ENCODE data around the gene IL18R1.

The IL18R1 gene

GRCh38 chr2:102391565-102391964, 36.0 kb downstream of the IL18R1 start:
- DNase-seq, result no peak

DNA sequence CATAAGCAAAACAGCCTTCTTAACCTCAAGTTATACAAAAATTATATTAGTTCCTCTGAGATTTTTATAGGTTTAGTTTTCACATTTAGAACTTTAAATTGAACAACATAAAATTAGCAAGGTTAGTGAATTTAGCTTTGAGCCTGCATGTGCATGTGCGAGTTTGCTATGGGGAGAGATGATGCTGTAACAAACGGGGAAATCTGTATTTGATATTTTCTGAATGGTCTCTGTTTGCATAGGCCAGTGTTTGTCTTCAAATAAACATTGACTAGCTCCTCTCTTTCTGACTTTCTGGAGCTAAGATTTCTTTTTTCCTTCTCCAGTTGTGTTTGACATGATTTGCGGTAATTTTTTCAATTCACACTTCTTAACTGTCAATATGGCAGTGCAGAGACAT, 36.5 kb downstream of the IL18R1 start:
- DNase-seq, result no peak

DNA sequence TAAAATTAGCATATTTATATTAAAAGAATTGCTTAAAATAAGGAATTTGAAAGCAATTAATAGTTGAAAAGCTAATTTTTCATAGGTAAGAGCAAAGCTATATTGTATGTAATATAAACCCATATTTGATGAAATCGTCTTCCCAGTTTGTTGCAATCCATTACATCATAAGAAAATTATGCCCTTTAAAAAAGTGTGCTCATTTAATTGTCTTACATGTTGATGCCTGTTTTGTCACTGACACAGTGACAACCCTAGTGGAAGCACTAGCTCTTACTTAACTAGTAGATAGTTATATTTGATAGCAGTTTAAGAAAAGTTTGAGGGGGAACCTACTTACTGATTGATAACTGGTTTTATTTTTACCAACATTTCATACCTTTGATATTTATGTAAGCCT, 37.3 kb downstream of the IL18R1 start:
- DNase-seq, result no peak

DNA sequence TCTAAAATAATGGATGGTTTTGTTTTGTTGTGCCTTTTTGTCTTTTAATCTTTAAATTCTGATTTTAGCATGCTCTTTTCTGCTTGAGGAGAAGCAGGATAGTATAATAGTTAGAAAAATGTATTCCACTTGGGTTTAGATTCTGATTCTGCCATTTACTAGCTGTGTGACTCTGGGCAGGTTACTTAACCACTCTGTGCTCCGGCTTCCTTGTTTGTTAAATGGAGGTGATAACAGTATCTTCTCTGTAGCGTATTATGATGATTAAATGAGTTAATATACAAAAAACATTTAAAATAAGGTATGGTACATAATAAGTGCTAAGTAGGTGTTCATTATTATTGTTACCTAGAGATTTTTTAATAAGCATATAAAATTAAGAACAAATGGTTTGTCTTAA, 40.4 kb downstream of the IL18R1 start:
- no peak for DNase-seq

- no peak for DNase-seq
These were observed 41.6 kb downstream of the IL18R1 start for GRCh38 chr2:102397209-102397608.

- no peak for DNase-seq
These were observed 44.0 kb downstream of the IL18R1 start for GRCh38 chr2:102399499-102400141.

DNA sequence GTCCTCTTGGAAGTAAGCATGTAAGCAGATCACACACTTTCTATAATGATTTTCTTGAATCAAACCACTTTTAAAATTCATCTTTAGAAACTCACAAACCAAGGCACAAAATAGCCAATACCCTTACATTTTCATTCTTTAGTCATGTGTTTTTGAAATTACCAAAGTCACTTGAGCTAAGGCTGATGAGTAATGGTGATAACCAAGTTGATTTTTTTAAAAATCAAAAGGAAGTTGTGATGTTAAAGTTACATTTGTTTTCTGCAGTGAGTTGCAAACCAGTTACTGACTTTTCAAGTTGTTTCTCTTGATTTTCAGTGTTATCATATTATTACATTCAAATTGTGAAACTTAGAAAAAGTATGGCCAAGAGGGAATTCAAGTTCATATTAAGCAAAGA, 45.9 kb downstream of the IL18R1 start:
- DNase-seq, result no peak

GRCh38 chr2:102401865-102402264, 46.3 kb downstream of the IL18R1 start:
- no peak for DNase-seq

- no peak for DNase-seq
These were observed 55.4 kb downstream of the IL18R1 start for GRCh38 chr2:102410952-102411351.

GRCh38 chr2:102412199-102412598, 56.6 kb downstream of the IL18R1 start:
- no peak for DNase-seq

DNA sequence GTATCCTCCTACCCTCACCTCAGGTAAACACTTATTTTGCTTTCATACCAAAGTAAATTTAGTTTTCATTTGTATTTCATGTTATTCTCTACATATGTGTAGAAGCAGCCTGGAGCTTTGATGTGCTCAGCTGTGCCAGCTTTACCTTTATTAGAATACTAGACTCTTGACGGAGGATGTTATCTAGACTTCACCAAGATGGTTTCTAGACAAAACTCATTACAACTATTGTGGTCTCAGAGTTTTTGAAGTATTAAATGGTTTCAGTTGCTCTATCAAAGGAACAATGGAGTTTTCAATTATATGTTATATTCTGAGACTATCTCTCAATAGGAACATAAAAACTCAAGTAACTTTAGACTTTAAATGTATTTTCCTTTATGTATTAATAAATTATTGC, 62.4 kb downstream of the IL18R1 start:
- DNase-seq, result no peak

- no peak for DNase-seq
These were observed 62.9 kb downstream of the IL18R1 start for GRCh38 chr2:102418421-102418961.

- DNase-seq, result no peak
These were observed 64.7 kb downstream of the IL18R1 start for GRCh38 chr2:102420290-102420689.

DNA sequence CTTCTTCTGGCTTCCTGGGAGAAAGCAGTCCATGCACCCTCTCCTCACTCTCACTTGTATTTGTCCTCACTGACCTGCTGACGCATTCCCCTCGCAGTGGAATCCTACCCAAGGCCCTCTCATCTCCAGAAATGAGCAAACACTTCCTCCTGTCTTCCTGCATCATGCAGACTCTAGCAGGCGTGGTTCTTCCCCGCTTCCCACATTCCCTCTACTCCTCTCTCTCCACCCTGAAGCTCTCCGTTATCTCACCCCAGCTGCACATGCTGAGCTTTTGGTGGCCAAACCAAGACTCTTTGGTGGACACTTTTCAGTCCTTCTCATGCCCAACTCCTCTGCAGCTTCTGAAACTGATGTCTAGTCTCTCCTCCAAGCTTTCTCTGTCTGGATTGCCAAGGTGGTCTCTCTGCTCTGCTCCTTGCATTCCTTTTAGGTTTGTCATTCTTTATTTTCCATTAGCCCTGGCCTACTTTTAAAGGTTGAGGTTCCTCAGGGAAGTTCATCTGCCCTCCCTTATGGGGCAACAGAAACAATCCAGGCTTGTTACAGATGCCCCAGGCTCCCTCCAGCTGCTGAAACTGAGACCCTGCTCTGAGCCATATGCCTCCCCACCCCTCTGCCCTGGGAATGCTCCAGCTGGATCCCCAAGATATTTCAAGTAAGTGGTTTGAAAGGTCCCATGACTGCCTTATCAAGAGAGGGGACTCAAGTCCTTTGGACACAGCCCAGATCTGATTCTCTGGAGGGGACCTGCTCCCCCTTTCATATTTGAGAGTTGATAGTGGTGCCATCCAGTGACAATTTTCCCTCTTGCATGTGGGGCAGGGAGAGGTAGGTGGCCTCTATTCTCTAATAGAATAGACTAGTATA, 66.5 kb downstream of the IL18R1 start:
- no peak for DNase-seq

DNA sequence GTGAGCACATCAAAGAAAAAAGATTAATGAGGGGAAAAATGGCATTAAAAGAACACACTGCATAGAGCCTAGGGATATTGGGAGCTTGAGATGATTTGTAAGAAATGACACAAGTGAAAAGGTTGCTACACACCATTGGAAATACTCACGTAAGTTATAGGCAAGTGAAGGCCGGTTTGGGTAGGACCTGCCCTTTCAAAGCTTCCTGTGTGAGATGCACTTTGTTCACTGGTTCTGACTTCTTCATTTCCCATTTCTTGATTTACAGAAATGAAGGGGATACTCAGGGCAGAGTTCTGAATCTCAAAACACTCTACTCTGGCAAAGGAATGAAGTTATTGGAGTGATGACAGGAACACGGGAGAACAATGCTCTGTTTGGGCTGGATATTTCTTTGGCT, 67.3 kb downstream of the IL18R1 start, which contains the start of gene IL18RAP:
Gene IL18RAP, plus strand, starts transcription at position 251 of the 400 bp plus-strand sequence. Its CDS starts 118 bp downstream, at position 369.
- DNase-seq, result no peak

- no peak for DNase-seq
These were observed 67.8 kb downstream of the IL18R1 start for GRCh38 chr2:102423368-102423767.

DNA sequence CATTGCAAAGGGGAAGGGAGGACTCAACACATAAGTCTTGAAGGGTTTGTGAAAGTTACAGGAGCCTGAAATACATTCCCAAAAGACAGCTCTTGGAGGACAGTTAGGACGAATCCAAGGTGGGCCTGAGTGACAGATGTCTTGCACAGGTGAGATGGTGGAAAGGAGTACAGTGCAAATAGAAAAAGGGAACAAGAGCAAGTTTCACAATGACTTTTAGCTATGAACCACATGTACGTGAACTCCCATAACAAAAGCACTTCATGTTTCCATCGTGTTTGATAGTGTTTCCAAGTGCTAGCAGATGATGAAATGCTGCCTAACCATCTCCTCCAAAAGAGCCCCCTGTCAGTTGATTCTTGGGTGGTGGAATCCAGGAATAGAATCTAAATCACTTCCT, 69.2 kb downstream of the IL18R1 start:
- no peak for DNase-seq

- no peak for DNase-seq
These were observed 70.0 kb downstream of the IL18R1 start for GRCh38 chr2:102425441-102426132.

- no peak for DNase-seq
These were observed 71.7 kb downstream of the IL18R1 start for GRCh38 chr2:102427249-102427648.

DNA sequence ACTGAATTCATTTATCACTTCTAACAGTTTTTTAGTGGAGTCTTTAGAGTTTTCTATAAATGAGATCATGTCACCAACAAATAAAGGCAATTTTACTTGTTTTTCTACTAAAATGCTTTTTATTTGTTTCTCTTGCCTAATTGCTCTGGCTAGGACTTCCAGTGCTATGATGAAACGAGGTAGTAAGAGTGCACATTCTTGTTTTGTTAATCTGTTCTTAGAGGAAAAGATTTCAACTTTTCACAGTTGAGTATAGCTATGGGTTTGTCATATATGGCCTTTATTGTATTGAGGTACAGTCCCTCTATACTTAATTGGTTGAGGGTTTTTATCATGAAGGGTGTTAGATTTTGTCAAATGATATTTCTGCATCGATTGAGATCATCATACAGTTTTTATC, 73.0 kb downstream of the IL18R1 start:
- no peak for DNase-seq

- no peak for DNase-seq
These were observed 76.8 kb downstream of the IL18R1 start for GRCh38 chr2:102432386-102432785.

- DNase-seq, result no peak
These were observed 78.5 kb downstream of the IL18R1 start for GRCh38 chr2:102433973-102434654.

Measured in NCI-H774 (cell line).